ENCODE results near the gene CCDC92B.

GRCh38 chr17:2680961-2681360, 68.5 kb downstream of the CCDC92B start:
- TF ChIP-seq CTCF (IDR thresholded peaks at IDR 0.05; ENCODE audit: low read length) (no peak), EZH2 (IDR thresholded peaks at IDR 0.05; ENCODE audit: borderline replicate concordance, low read length) (no peak)
